GM18858 (cell line): Measurements from ENCODE around the gene TMC5.

ENCODE experiments used
- ATAC-seq: cut with Tn5 transposase; IDR thresholded peaks from one replicate; pipeline ENCODE4 v1.9.1; 2021; ENCODE audit not compliant: unreplicated experiment

TMC5 gene

GRCh38 chr16:19505600-19506303, 88.1 kb downstream of the TMC5 start:
- ATAC-seq = no peak

GRCh38 chr16:19506965-19507364, 89.3 kb downstream of the TMC5 start:
- ATAC-seq = no peak

GRCh38 chr16:19507867-19508266, 90.2 kb downstream of the TMC5 start:
- ATAC-seq = no peak

- ATAC-seq = no peak
Observed at GRCh38 chr16:19512297-19512696, 94.6 kb downstream of the TMC5 start.

- no peak for ATAC-seq
Observed at GRCh38 chr16:19513377-19514053, 95.8 kb downstream of the TMC5 start.

- no peak for ATAC-seq
Observed at GRCh38 chr16:19515757-19516156, 98.1 kb downstream of the TMC5 start.

GRCh38 chr16:19517424-19518089, 99.9 kb downstream of the TMC5 start:
- ATAC-seq = no peak

- ATAC-seq = no peak
Observed at GRCh38 chr16:19518388-19518787, 100.7 kb downstream of the TMC5 start.

GRCh38 chr16:19520861-19521331, 103.2 kb downstream of the TMC5 start:
- no peak for ATAC-seq

- ATAC-seq = peak; percentile 68
Observed at GRCh38 chr16:19521471-19522396, 104.1 kb downstream of the TMC5 start, which contains the start of gene GDE1. GDE1 (minus strand) TSS chr16:19522098; CDS start chr16:19521964, 134 bp downstream.

GRCh38 chr16:19522397-19522732, 104.7 kb downstream of the TMC5 start:
- no peak for ATAC-seq

- no peak for ATAC-seq
Observed at GRCh38 chr16:19522760-19523159, 105.1 kb downstream of the TMC5 start.

GRCh38 chr16:19523184-19523558, 105.5 kb downstream of the TMC5 start:
- ATAC-seq = no peak

- peak; percentile 52 for ATAC-seq
Observed at GRCh38 chr16:19523559-19524355, 106.1 kb downstream of the TMC5 start, which contains the start of gene CCP110. CCP110 (plus strand) TSS chr16:19523942; CDS start chr16:19527882, 3,940 bp downstream.

GRCh38 chr16:19524356-19524615, 106.6 kb downstream of the TMC5 start:
- ATAC-seq = no peak

GRCh38 chr16:19524616-19525384, 107.1 kb downstream of the TMC5 start:
- no peak for ATAC-seq

- ATAC-seq = no peak
Observed at GRCh38 chr16:19525385-19525723, 107.7 kb downstream of the TMC5 start.

GRCh38 chr16:19527161-19527560, 109.5 kb downstream of the TMC5 start:
- ATAC-seq = no peak

GRCh38 chr16:19528666-19529065, 111.0 kb downstream of the TMC5 start:
- no peak for ATAC-seq

GRCh38 chr16:19532601-19533000, 114.9 kb downstream of the TMC5 start:
- no peak for ATAC-seq
